GM18499 (cell line): ENCODE measurements around the gene CYBC1.
"Not testable (repeated sequence)": the region's sequence is repeated elsewhere in the genome, so short reads cannot be mapped to it uniquely, and the experiment has no call there.

ENCODE experiments used
- ATAC-seq: cut with Tn5 transposase; IDR thresholded peaks from one replicate; pipeline ENCODE4 v1.9.1; 2021; ENCODE audit warnings: moderate number of reproducible peaks; ENCODE audit not compliant: insufficient read depth, unreplicated experiment

The CYBC1 gene

DNA sequence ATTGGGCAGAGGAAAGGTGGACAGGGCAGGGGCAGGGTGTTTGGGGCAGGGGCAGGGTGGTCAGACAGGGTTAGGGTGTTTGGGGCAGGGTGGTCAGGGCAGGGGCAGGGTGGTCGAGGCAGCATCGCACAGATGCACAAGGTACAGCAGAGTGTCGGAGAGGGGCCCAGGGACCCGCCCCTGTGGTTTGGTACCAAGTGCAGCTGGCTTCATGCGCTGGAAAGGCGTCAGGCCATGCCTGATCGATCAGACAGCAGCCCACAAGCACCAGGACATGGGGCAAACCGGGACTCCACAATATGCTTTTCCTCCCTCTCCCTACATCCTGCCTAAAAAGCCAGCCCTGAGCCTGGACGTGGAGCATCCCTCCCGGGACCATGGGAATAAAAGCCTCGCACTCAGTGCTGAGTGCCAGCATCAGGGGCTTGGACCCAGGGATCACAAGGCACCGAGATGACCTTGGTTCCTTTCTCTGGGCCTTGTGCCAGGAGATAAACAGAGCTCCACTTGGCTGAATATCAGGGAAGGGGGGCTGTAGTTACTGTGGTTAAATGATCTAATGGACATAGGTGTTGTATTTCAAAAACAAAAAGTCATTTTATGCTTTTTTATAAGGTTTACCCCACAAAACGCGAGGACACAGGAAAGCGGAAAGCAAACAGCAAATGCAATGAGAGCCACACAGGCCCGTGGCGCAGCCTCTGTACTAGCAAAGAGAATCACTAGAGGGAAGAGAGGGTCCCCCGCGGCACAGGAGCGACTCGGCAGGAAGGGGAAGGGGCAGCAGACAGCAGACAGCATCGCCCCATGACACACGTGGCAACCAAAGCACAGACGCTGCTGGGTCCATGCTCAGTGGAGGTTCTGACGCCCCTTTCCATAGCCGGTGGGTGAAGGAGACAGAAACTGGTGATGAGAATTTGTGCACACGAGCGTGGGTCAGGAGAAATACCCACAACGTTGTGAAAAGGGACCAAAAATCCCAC lies 37.7 kb downstream of the CYBC1 start:
- ATAC-seq, result no peak

- not testable (repeated sequence) for ATAC-seq
Measured at GRCh38 chr17:82412081-82412480, 38.5 kb downstream of the CYBC1 start.

DNA sequence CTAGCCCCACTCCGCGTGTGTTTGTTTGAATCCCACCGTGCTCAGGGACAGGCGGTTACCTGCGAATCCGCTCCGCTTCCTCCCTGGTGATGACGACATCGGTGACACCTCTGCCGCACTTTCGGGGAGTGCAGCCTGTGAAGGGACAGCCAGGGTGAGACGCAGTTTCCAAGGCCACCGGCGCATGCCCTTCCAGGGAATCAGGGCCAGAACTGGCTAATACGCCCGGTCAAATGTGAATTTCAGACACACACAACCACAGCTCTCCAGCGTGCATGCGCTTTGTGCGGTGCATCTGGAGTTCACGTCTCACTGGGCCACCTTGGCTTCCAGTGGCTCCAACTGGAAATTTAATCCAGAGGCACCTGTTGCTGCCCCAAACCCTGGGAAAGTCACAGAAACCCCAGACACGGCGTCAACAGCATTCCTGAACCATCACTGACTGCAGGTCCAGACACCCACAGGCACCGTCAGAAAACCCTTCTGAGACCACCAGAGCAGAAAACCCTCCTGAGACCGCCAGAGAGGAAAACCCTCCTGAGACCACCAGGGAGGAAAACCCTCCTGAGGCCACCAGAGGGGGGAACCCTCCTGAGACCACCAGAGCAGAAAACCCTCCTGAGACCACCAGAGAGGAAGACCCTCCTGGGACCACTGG lies 39.0 kb downstream of the CYBC1 start:
- ATAC-seq, result no peak

DNA sequence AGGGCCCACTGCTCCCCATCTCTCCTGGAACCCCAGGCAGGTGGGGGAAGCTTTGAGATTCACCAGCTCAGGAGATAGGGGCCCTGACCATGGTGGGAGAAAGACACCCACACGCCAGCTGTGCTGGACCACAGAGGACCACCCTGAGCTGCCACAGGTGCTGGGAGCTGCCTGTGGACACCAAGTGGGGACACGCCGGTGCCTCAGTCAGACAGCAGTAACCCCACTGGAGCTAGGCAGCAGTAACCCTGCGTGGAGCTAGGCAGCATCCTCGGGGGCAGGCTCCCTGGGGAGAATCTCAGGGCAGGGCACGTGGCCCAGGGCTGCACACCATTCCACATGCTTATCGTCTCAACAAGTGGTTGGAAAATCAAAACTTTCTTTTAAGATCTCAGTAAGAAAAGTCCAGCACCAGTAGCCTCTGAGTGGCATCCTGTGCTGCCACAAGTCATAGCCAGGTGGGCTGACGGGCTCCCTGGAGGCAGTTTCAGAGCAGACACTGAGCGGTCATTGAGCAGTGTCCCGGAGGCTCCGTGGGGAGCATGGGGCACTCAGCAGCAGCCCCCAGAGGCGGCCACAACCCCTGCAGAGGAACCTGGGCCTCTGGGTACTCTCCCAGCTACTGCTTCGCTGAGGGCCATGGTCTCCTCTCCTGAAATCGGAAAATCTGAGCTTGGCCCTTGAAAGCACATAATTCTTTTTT lies 40.4 kb downstream of the CYBC1 start:
- ATAC-seq, result no peak

DNA sequence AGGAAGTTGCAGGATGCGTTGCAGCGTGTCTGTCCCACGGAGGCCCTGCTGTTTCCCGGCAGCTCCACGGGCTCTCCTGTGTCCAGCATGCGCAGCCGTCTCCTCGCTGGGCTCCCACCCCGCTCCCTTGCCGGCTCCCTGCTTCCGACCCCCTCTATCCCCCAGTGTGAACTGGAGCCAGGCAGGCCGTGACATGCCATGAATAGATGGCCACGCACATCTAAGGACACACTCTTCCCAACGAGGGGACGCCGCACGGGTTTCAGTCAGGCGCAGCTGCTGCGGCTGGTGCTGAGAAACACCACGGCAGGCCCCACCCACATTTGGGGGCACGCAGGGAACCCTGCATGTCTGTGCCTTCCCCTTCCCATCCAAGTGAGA lies 41.6 kb downstream of the CYBC1 start:
- ATAC-seq, result no peak

GRCh38 chr17:82408288-82408937 lies 42.1 kb downstream of the CYBC1 start:
- no peak for ATAC-seq

- ATAC-seq, result no peak
Measured at GRCh38 chr17:82407255-82407654, 43.3 kb downstream of the CYBC1 start.

GRCh38 chr17:82406131-82406671 lies 44.4 kb downstream of the CYBC1 start:
- ATAC-seq, result no peak

DNA sequence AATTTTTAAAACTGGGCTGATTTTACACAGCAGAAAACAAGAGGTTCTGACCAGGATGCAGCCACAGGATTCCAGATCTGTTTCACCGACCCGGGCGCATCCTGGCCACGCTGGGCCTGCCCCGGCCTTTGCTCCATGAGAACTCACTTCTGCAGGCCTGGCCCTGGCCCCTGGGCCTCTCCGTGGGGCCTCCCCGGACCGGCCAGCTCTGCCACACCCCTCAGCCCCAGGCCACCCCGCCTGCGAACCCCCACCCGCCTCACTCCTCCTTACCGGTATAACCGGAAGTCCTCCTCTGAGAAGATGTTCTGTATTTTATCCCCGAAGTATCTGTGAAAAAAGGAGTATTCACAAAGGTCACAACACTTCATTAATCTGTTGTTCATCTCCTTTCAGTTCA lies 45.5 kb downstream of the CYBC1 start:
- no peak for ATAC-seq

- ATAC-seq, result no peak
Measured at GRCh38 chr17:82403662-82404660, 46.6 kb downstream of the CYBC1 start.

GRCh38 chr17:82402865-82403264 lies 47.7 kb downstream of the CYBC1 start:
- no peak for ATAC-seq

GRCh38 chr17:82400830-82401229 lies 49.7 kb downstream of the CYBC1 start:
- no peak for ATAC-seq

GRCh38 chr17:82400206-82400605 lies 50.3 kb downstream of the CYBC1 start:
- no peak for ATAC-seq

DNA sequence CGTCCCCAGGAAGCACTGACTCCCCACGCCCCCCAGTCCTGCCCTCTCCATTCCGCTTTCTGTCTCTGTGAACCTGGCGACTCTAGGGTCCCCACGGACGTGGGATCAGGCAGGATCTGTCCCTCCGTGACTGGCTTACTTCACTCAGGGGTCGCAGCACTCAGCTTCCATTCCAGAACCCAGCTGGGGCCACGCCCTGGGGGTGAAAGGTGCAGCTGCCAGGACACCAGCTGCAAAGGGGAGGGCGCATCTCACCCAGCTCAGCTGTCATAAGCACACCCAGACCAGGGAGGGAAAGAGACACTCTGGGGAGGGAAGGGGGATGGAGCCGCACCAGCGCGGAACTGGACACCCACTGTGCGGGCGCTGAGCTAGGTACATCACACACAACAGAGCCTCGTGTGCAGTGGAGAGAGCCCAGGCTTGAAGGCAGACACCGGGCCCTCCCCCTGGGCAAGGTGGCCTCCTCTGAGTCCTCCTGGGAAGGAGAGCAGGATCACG lies 50.9 kb downstream of the CYBC1 start:
- no peak for ATAC-seq

DNA sequence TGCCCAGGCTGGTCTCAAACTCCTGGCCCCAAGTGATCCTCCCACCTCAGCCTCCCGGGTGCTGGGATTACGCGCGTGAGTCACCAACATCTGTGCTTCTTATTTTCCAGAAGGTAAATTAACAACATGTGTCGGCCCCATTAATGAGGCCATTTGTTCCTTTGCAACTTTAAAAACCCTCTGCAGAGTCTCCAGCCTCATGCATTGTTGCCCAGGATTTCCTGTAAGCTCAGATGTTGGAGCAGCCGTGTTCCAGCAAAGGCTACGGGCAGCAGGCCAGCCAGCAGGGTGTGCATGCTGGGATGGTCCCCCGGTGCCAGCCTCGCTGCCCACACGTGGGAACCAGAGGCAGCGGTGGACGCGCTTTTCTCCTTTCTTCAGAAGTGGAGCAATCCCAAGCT lies 51.5 kb downstream of the CYBC1 start:
- ATAC-seq, result no peak

DNA sequence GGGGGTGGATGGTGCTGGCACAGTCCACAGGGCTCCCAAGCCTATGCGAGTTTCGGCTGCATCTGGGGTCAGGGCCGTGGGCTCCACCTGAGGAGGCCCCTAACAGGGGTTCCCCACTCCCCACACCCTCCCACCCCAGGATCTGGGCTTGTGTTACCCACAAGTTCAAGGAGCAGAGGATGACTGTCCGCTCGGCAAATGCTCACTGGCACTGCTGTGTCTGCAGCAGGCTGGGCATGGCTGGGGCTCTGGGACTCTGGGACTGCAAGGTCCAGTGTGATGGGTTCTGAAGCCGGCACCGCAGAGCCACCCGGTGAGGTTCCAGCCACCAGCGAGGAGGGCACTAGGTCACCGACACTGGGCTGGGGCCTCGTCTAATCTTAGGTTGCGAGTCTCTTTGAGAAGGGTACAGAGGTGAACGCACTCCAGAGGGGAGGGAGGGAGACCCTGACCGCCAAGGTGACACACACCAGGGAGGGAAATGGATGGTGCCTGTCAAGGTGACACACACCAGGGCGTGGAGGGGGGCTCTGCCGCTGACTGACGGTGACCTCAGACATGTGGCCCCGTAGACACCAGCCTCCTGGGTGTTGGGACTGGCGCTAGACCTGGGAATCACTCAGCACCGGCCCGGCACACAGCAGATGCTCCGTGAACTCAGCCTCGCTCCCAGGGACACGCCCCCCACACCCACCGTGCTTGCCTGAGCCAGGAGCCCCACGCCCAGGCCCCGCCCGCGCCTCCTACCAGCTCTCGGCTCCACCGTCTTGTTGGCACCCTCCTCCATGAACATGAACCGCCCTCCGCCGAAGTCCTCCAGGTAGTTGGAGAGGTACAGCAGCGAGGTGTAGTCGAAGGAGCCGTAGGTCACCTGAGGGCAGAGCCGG lies 52.9 kb downstream of the CYBC1 start:
- ATAC-seq, result no peak

GRCh38 chr17:82396601-82397435 lies 53.7 kb downstream of the CYBC1 start:
- ATAC-seq, result no peak
